ENCODE results near the gene MINDY4.

MINDY4 gene

GRCh38 chr7:30915751-30916150, 144.5 kb downstream of the MINDY4 start:
- H2AK5ac ChIP-seq (ENCODE audit: low read depth, low read length) = peak overlapping the region; percentile 22
- H3K27ac ChIP-seq (replicated peaks; ENCODE audit: low read length) = no peak overlapping the region
- no peak overlapping the region for H4K8ac ChIP-seq (ENCODE audit: low read depth, low read length)
- DNase-seq (ENCODE audit: low spot score) = no peak
- H3K27me3 ChIP-seq (ENCODE audit: control insufficient read depth in 3 of 3, insufficient read depth in 3 of 3, low read depth in 1 of 3, low read length in 3 of 3) = peaks cover 0 to 12% (median 0%) of the 10 kb centered on the region in 3 experiments
- H3K9me3 ChIP-seq (replicated peaks in 1 of 2; ENCODE audit: control insufficient read depth in 2 of 2, insufficient read depth in 1 of 2, low read depth in 1 of 2, low read length in 2 of 2) = no peaks in the 10 kb centered on the region
- H3K36me3 ChIP-seq (replicated peaks in 1 of 2; ENCODE audit: control insufficient read depth in 2 of 2, insufficient read depth in 2 of 2, low read length in 2 of 2) = no peaks in the 10 kb centered on the region
- peak overlapping the region; percentile 78 for H3K18ac ChIP-seq (ENCODE audit: low read length)
- H3K9ac ChIP-seq (ENCODE audit: low read depth, low read length, poor library complexity) = no peak overlapping the region
- peak overlapping the region; percentile 88 for H2BK15ac ChIP-seq (ENCODE audit: low read length)
- H3K4me1 ChIP-seq (ENCODE audit: control insufficient read depth in 2 of 2, insufficient read depth in 1 of 2, low read depth in 1 of 2, low read length in 2 of 2) = peaks cover 0 to 22% of the 10 kb centered on the region in 2 donors
- no peak overlapping the region for H2BK5ac ChIP-seq (ENCODE audit: low read length)
- no peak overlapping the region for H4K91ac ChIP-seq (ENCODE audit: low read depth, low read length, poor library complexity)
- no peak overlapping the region for H3K4me3 ChIP-seq (ENCODE audit: low read length in 2 of 2)
- H3K14ac ChIP-seq (ENCODE audit: low read length) = no peak overlapping the region
- no peak overlapping the region for H3K23ac ChIP-seq (ENCODE audit: low read depth, low read length, poor library complexity)
- peak overlapping the region; percentile 40 for H2BK120ac ChIP-seq (ENCODE audit: low read depth, low read length)
- peak overlapping the region; percentile 30 for H3K4ac ChIP-seq (ENCODE audit: low read length)
- WGBS, 2 donors (ENCODE audit: extremely low coverage in 2 of 2, insufficient read length in 2 of 2, insufficient replicate concordance in 1 of 2) = no CpG with 5 or more reads among the region's 6 CpGs
- H3K4me2 ChIP-seq (ENCODE audit: insufficient read depth, low read length, poor library complexity, severe bottlenecking) = no peak overlapping the region
- H2BK12ac ChIP-seq (ENCODE audit: low read length) = no peak overlapping the region
- peaks cover 2% of the 10 kb centered on the region for H3K79me1 ChIP-seq (ENCODE audit: low read depth, low read length)
- no peak overlapping the region for H2AFZ ChIP-seq (ENCODE audit: low read length)

GRCh38 chr7:30916255-30916654, 145.0 kb downstream of the MINDY4 start:
- H3K4me1 ChIP-seq (ENCODE audit: control insufficient read depth in 2 of 2, insufficient read depth in 1 of 2, low read depth in 1 of 2, low read length in 2 of 2) = peaks cover 0 to 20% of the 10 kb centered on the region in 2 donors

DNA sequence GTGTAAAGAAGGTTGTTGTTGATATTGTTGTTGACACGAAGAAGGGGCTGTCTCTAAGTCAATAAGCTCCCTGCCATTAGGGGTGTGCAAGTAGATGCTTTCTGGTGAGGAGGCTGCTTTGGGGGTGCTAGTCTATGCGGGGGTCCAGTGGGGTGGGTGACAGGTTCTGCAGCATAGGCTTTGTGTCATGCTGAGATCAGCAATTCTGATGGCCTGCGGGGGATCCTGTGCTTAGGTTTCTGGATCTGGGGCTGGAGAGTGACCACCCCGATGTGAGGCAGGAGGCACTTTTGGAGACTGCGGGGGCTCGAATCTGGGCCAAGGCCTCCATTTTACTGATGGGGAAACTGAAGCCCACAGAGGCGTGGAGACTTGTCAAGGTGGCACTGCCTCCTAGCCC, 145.6 kb downstream of the MINDY4 start:
- Histone ChIP-seq H4K91ac (ENCODE audit: low read depth, low read length, poor library complexity) (no peak overlapping the region), H3K27me3 (ENCODE audit: control insufficient read depth in 3 of 3, insufficient read depth in 3 of 3, low read depth in 1 of 3, low read length in 3 of 3) (peaks cover 0 to 12% (median 0%) of the 10 kb centered on the region in 3 experiments), H3K23ac (ENCODE audit: low read depth, low read length, poor library complexity) (no peak overlapping the region), H2AFZ (ENCODE audit: low read length) (no peak overlapping the region), H4K8ac (ENCODE audit: low read depth, low read length) (no peak overlapping the region), H2BK120ac (ENCODE audit: low read depth, low read length) (no peak overlapping the region), H3K4me1 (ENCODE audit: control insufficient read depth in 2 of 2, insufficient read depth in 1 of 2, low read depth in 1 of 2, low read length in 2 of 2) (peaks cover 0 to 19% of the 10 kb centered on the region in 2 donors), H2BK5ac (ENCODE audit: low read length) (no peak overlapping the region), H3K27ac (replicated peaks; ENCODE audit: low read length) (no peak overlapping the region), H3K4ac (ENCODE audit: low read length) (no peak overlapping the region), H3K9ac (ENCODE audit: low read depth, low read length, poor library complexity) (peak overlapping the region; percentile 57), H3K18ac (ENCODE audit: low read length) (peak overlapping the region; percentile 35), H3K4me3 (ENCODE audit: low read length in 2 of 2) (no peak overlapping the region), H2BK15ac (ENCODE audit: low read length) (no peak overlapping the region), H3K36me3 (replicated peaks in 1 of 2; ENCODE audit: control insufficient read depth in 2 of 2, insufficient read depth in 2 of 2, low read length in 2 of 2) (no peaks in the 10 kb centered on the region), H2AK5ac (ENCODE audit: low read depth, low read length) (peak overlapping the region; percentile 29), H3K4me2 (ENCODE audit: insufficient read depth, low read length, poor library complexity, severe bottlenecking) (no peak overlapping the region), H3K14ac (ENCODE audit: low read length) (no peak overlapping the region), H3K79me1 (ENCODE audit: low read depth, low read length) (peaks cover 2% of the 10 kb centered on the region), H3K9me3 (replicated peaks in 1 of 2; ENCODE audit: control insufficient read depth in 2 of 2, insufficient read depth in 1 of 2, low read depth in 1 of 2, low read length in 2 of 2) (no peaks in the 10 kb centered on the region), H2BK12ac (ENCODE audit: low read length) (no peak overlapping the region)
- DNase-seq (ENCODE audit: low spot score) = no peak
- no CpG with 5 or more reads among the region's 7 CpGs for WGBS, 2 donors (ENCODE audit: extremely low coverage in 2 of 2, insufficient read length in 2 of 2, insufficient replicate concordance in 1 of 2)

More at GRCh38 chr7:30916255-30916654, 145.0 kb downstream of the MINDY4 start:
- Histone ChIP-seq H2BK15ac (ENCODE audit: low read length) (peak overlapping the region; percentile 90), H2BK5ac (ENCODE audit: low read length) (no peak overlapping the region), H3K9me3 (replicated peaks in 1 of 2; ENCODE audit: control insufficient read depth in 2 of 2, insufficient read depth in 1 of 2, low read depth in 1 of 2, low read length in 2 of 2) (no peaks in the 10 kb centered on the region), H3K18ac (ENCODE audit: low read length) (peak overlapping the region; percentile 78), H3K9ac (ENCODE audit: low read depth, low read length, poor library complexity) (no peak overlapping the region), H3K14ac (ENCODE audit: low read length) (no peak overlapping the region), H3K36me3 (replicated peaks in 1 of 2; ENCODE audit: control insufficient read depth in 2 of 2, insufficient read depth in 2 of 2, low read length in 2 of 2) (no peaks in the 10 kb centered on the region), H3K79me1 (ENCODE audit: low read depth, low read length) (peaks cover 2% of the 10 kb centered on the region), H4K8ac (ENCODE audit: low read depth, low read length) (no peak overlapping the region), H3K27ac (replicated peaks; ENCODE audit: low read length) (no peak overlapping the region), H3K4ac (ENCODE audit: low read length) (peak overlapping the region; percentile 30), H2BK120ac (ENCODE audit: low read depth, low read length) (peak overlapping the region; percentile 40), H3K23ac (ENCODE audit: low read depth, low read length, poor library complexity) (peak overlapping the region; percentile 71), H3K4me3 (ENCODE audit: low read length in 2 of 2) (no peak overlapping the region), H4K91ac (ENCODE audit: low read depth, low read length, poor library complexity) (no peak overlapping the region), H2BK12ac (ENCODE audit: low read length) (no peak overlapping the region), H3K27me3 (ENCODE audit: control insufficient read depth in 3 of 3, insufficient read depth in 3 of 3, low read depth in 1 of 3, low read length in 3 of 3) (peaks cover 0 to 12% (median 0%) of the 10 kb centered on the region in 3 experiments), H3K4me2 (ENCODE audit: insufficient read depth, low read length, poor library complexity, severe bottlenecking) (no peak overlapping the region), H2AFZ (ENCODE audit: low read length) (no peak overlapping the region), H2AK5ac (ENCODE audit: low read depth, low read length) (peak overlapping the region; percentile 72)
- no CpG with 5 or more reads among the region's 3 CpGs for WGBS, 2 donors (ENCODE audit: extremely low coverage in 2 of 2, insufficient read length in 2 of 2, insufficient replicate concordance in 1 of 2)
- DNase-seq (ENCODE audit: low spot score) = no peak

DNA sequence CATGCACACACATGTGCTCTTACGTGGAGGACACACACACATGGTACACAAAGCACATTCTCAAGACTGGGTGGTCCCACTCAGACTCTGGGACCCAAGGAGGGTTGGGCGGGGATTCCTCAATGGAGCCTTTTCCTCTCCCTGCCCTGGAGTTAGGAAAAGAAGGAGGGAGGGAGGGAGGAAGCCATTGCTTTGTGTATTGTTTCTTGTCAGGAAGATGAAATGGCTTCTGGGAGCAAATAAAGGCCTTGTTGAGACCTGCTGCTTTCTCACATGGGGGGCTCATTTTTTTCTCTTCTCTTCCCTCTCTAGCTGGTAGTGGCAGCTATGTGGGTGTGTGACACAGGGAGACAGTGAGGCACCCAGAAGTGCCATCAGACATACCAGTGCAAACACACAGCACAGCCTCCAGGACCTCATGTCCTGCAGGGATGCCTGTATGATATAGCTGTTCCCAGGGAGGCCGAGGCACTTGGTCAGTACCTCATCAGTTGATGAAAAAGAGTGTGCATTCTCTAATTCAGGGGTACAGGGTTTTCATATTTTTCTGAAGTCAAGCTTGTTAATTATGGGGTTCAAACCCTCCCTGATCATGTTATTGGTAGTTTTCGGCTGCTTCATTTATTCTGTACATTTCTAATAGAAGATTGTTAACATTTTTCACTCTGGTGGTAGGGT, 146.1 kb downstream of the MINDY4 start:
- Histone ChIP-seq H3K9me3 (replicated peaks in 1 of 2; ENCODE audit: control insufficient read depth in 2 of 2, insufficient read depth in 1 of 2, low read depth in 1 of 2, low read length in 2 of 2) (no peaks in the 10 kb centered on the region), H3K4me2 (ENCODE audit: insufficient read depth, low read length, poor library complexity, severe bottlenecking) (no peak overlapping the region), H3K4ac (ENCODE audit: low read length) (no peak overlapping the region), H2AK5ac (ENCODE audit: low read depth, low read length) (peak overlapping the region; percentile 29), H3K79me1 (ENCODE audit: low read depth, low read length) (peaks cover 2% of the 10 kb centered on the region), H3K27ac (replicated peaks; ENCODE audit: low read length) (no peak overlapping the region), H2BK5ac (ENCODE audit: low read length) (no peak overlapping the region), H3K14ac (ENCODE audit: low read length) (peak overlapping the region; percentile 59), H2AFZ (ENCODE audit: low read length) (peak overlapping the region; percentile 26), H4K91ac (ENCODE audit: low read depth, low read length, poor library complexity) (no peak overlapping the region), H2BK15ac (ENCODE audit: low read length) (no peak overlapping the region), H3K4me1 (ENCODE audit: control insufficient read depth in 2 of 2, insufficient read depth in 1 of 2, low read depth in 1 of 2, low read length in 2 of 2) (peaks cover 0 to 15% of the 10 kb centered on the region in 2 donors), H2BK12ac (ENCODE audit: low read length) (no peak overlapping the region), H3K4me3 (ENCODE audit: low read length in 2 of 2) (no peak overlapping the region), H3K27me3 (ENCODE audit: control insufficient read depth in 3 of 3, insufficient read depth in 3 of 3, low read depth in 1 of 3, low read length in 3 of 3) (peaks cover 0 to 7% (median 0%) of the 10 kb centered on the region in 3 experiments), H3K9ac (ENCODE audit: low read depth, low read length, poor library complexity) (peak overlapping the region; percentile 57), H4K8ac (ENCODE audit: low read depth, low read length) (no peak overlapping the region), H3K18ac (ENCODE audit: low read length) (peak overlapping the region; percentile 78), H2BK120ac (ENCODE audit: low read depth, low read length) (no peak overlapping the region), H3K36me3 (replicated peaks in 1 of 2; ENCODE audit: control insufficient read depth in 2 of 2, insufficient read depth in 2 of 2, low read length in 2 of 2) (no peaks in the 10 kb centered on the region), H3K23ac (ENCODE audit: low read depth, low read length, poor library complexity) (no peak overlapping the region)
- no peak for DNase-seq (ENCODE audit: low spot score)
- no CpG with 5 or more reads among the region's 4 CpGs for WGBS, 2 donors (ENCODE audit: extremely low coverage in 2 of 2, insufficient read length in 2 of 2, insufficient replicate concordance in 1 of 2)
